HepG2 (cell line): ENCODE data around the gene TXNL4A. TPM values are rescaled to one million over a fixed set of nuclear protein-coding genes. Genes with fewer than 3 reads are reported as not detected.

ENCODE experiments used
- ARID3A ChIP-seq: IDR thresholded peaks from 2 replicates; pipeline ENCODE4 v1.6.1; 2012; ENCODE audit warnings: low read depth, low read length, improper control_type of control experiment
- BRF2 ChIP-seq: sonication (generic); formaldehyde crosslinking; IDR thresholded peaks from 2 replicates; pipeline ENCODE4 v1.8.1; 2022; ENCODE audit warnings: mild to moderate bottlenecking, missing genetic modification reagents
- CENPBD1 ChIP-seq: sonication (generic); formaldehyde crosslinking; IDR thresholded peaks from 2 replicates; pipeline ENCODE4 v1.8.0; 2022; ENCODE audit warnings: missing genetic modification reagents, low read depth, mild to moderate bottlenecking, borderline replicate concordance
- E2F2 ChIP-seq: sonication (generic); formaldehyde crosslinking; IDR thresholded peaks from 2 replicates; pipeline ENCODE4 v1.4.0; 2020; ENCODE audit warnings: missing genetic modification reagents, borderline replicate concordance
- JUNB ChIP-seq: sonication (generic); formaldehyde crosslinking; IDR thresholded peaks from 2 replicates; pipeline ENCODE4 v1.8.0; 2022; ENCODE audit warnings: missing genetic modification reagents, mild to moderate bottlenecking, borderline replicate concordance
- MTA1 ChIP-seq: sonication (generic); formaldehyde crosslinking; IDR thresholded peaks from 2 replicates; pipeline ENCODE4 v1.4.0; 2020; ENCODE audit warnings: missing genetic modification reagents, mild to moderate bottlenecking, borderline replicate concordance
- MYPOP ChIP-seq: sonication (generic); formaldehyde crosslinking; IDR thresholded peaks from 2 replicates; pipeline ENCODE4 v1.8.1; 2023; ENCODE audit warnings: mild to moderate bottlenecking, moderate library complexity, missing genetic modification reagents
- MZF1 ChIP-seq: sonication (generic); formaldehyde crosslinking; IDR thresholded peaks from 2 replicates; pipeline ENCODE4 v1.8.1; 2023; ENCODE audit warnings: mild to moderate bottlenecking, missing genetic modification reagents, borderline replicate concordance
- PATZ1 ChIP-seq: sonication (generic); formaldehyde crosslinking; IDR thresholded peaks from 2 replicates; pipeline ENCODE4 v1.4.0; 2020; ENCODE audit warnings: missing genetic modification reagents
- RFXANK ChIP-seq: IDR thresholded peaks from 2 replicates; pipeline ENCODE4 v1.6.1; 2016
- SP4 ChIP-seq: sonication (generic); formaldehyde crosslinking; IDR thresholded peaks from 2 replicates; pipeline ENCODE4 v1.8.1; 2023; ENCODE audit warnings: mild to moderate bottlenecking, missing genetic modification reagents
- SRY ChIP-seq: sonication (generic); formaldehyde crosslinking; IDR thresholded peaks from 2 replicates; pipeline ENCODE4 v1.8.0; 2022; ENCODE audit warnings: mild to moderate bottlenecking, missing genetic modification reagents
- STAT5B ChIP-seq: sonication (generic); formaldehyde crosslinking; IDR thresholded peaks from 2 replicates; pipeline ENCODE4 v1.4.0; 2020; ENCODE audit warnings: missing genetic modification reagents
- TP53 ChIP-seq: sonication (generic); formaldehyde crosslinking; conservative IDR thresholded peaks from 2 replicates; pipeline ENCODE4 v1.4.0; 2020; ENCODE audit warnings: missing genetic modification reagents
- ZBTB14 ChIP-seq: sonication (generic); formaldehyde crosslinking; IDR thresholded peaks from 2 replicates; pipeline ENCODE4 v1.4.0; 2020; ENCODE audit warnings: missing genetic modification reagents
- ZNF431 ChIP-seq: sonication (generic); formaldehyde crosslinking; IDR thresholded peaks from 2 replicates; pipeline ENCODE4 v1.9.0; 2022; ENCODE audit warnings: missing genetic modification reagents, low read depth, mild to moderate bottlenecking, borderline replicate concordance
- ZNF44 ChIP-seq: sonication (generic); formaldehyde crosslinking; IDR thresholded peaks from 2 replicates; pipeline ENCODE4 v1.5.1; 2020; ENCODE audit warnings: mild to moderate bottlenecking, missing genetic modification reagents
- ZNF691 ChIP-seq: sonication (generic); formaldehyde crosslinking; IDR thresholded peaks from 2 replicates; pipeline ENCODE4 v1.4.0; 2020; ENCODE audit warnings: missing genetic modification reagents, low read depth, mild to moderate bottlenecking, borderline replicate concordance
- ZSCAN31 ChIP-seq: sonication (generic); formaldehyde crosslinking; IDR thresholded peaks from 2 replicates; pipeline ENCODE4 v1.5.0; 2020; ENCODE audit warnings: low read depth, mild to moderate bottlenecking, missing genetic modification reagents
- polyA plus RNA-seq, 8 experiments: library from polyadenylated mRNA; depleted of rRNA in 3 of 8; stranded (reverse) in 7 of 8; unstranded in 1 of 8; fragments of >200 nt; fragmentation: Illumina TruSeq in 4 of 8; extraction: Trizol in 4 of 8; gene quantifications; 2 replicates each; pipeline versions ENCODE4 v1.2.1 to v1.2.3, GENCODE V29; 2011 to 2016; ENCODE audit warnings: low read depth in 4 of 8, missing spikeins in 1 of 8, mixed read lengths in 1 of 8; ENCODE audit not compliant: insufficient read depth in 1 of 8
- total RNA-seq, 5 experiments: library from RNA; depleted of rRNA; stranded (reverse); fragments of >200 nt; fragmentation: Illumina TruSeq; extraction: Trizol; gene quantifications; 2 replicates each; pipeline ENCODE4 v1.2.3, GENCODE V29; 2016; ENCODE audit warnings: low read depth in 1 of 5

Gene TXNL4A
- total and polyA plus RNA-seq, 2 of the 13 experiments (the other 11 are each of a cell fraction or from before 2014, with no cell fraction given): 172 to 202 TPM

GRCh38 chr18:79933765-79934164 is 54.6 kb downstream of the TXNL4A start (continued):
- no peak for TF ChIP-seq SRY (CRISPR knock-in tag)
- TF ChIP-seq RFXANK (CRISPR knock-in tag): no peak
- no peak for TF ChIP-seq JUNB
- TF ChIP-seq PATZ1: peak; percentile 41; the same call in 1 of the 2 replicates
- TF ChIP-seq ZSCAN31 (CRISPR knock-in tag): no peak
- peak; percentile 79 for TF ChIP-seq ZBTB14 (CRISPR knock-in tag)
- TF ChIP-seq STAT5B (CRISPR knock-in tag): 0 out of 2 replicates have a peak, but pooled peaks have one; percentile 19
- TF ChIP-seq ARID3A: 0 out of 2 replicates have a peak, but pooled peaks have one; percentile 12
- TF ChIP-seq CENPBD1: 0 out of 2 replicates have a peak, but pooled peaks have one; percentile 6
- TF ChIP-seq BRF2: no peak
- TF ChIP-seq MZF1 (CRISPR knock-in tag): no peak
- no peak for TF ChIP-seq ZNF431 (CRISPR knock-in tag)
- no peak for TF ChIP-seq ZNF44 (CRISPR knock-in tag)
- TF ChIP-seq TP53 (CRISPR knock-in tag): no peak
- TF ChIP-seq MYPOP (CRISPR knock-in tag): no peak
- TF ChIP-seq SP4: no peak
- TF ChIP-seq ZNF691 (CRISPR knock-in tag): no peak
- no peak for TF ChIP-seq MTA1 (CRISPR knock-in tag)
- TF ChIP-seq E2F2 (CRISPR knock-in tag): no peak
